ENCODE results near the gene GLI3.
A peak's percentile ranks its signal among the peaks of the same experiment; 100 is the strongest.

GLI3 gene

DNA sequence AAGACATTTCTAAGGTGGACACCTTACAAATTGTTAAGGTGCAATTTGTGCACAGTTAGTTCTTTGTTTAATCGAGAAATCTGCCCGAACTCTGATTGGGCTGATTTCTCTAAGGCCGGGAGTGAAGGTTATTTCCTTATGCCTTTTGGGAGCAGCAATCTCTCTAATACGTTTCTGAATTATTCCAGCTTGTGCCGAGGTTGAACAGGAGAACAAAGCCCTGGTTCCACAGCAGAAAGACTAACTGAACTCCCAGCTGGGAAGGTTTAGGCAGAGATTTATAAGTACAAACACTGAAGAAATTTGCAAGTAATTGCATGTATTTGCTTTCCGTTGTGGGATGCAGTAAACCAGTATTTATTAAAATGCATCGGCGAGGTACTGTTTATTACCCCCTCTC, 116.8 kb downstream of the GLI3 start:
- TF ChIP-seq SUZ12 (IDR thresholded peaks at IDR 0.05; ENCODE audit: extremely low read depth, insufficient read depth, insufficient read length) (no peak), YY1 (IDR thresholded peaks at IDR 0.05; ENCODE audit: insufficient read depth, insufficient read length) (no peak), ZNF274 (IDR thresholded peaks at IDR 0.05; ENCODE audit: low read depth, low read length) (no peak)
- H3K27me3 ChIP-seq (ENCODE audit: insufficient read depth, insufficient read length) = no peaks in the 10 kb centered on the region

DNA sequence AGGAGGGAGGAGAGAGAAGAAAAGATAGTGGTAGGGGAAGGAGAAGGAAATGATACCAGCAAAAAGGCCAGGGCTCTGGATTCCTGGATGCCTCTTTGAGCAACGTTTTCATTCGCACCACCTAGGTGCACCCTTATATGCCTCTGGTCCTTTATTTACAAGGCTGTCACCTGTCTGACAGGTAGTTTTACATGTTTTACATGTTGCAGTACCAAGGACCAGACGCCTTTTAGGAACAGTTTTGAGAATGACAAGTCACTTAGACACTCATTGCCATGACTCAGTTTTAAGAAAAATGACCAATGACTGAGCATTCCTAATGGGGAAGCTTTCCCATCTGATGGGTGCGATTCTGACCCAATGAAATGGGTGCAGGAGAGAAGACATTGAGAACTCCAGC, 119.8 kb downstream of the GLI3 start:
- Histone ChIP-seq H3K27me3 (ENCODE audit: insufficient read depth, insufficient read length) (no peaks in the 10 kb centered on the region), H3K36me3 (ENCODE audit: insufficient read depth, insufficient read length, low read length) (no peaks in the 10 kb centered on the region), H3K9ac (ENCODE audit: insufficient read length, low read depth) (no peak overlapping the region), H3K9me3 (ENCODE audit: insufficient read depth, low read length) (no peaks in the 10 kb centered on the region), H3K4me3 (ENCODE audit: insufficient read length, low read depth) (no peak overlapping the region), H3K4me1 (ENCODE audit: insufficient read depth, insufficient read length) (no peaks in the 10 kb centered on the region)
- TF ChIP-seq YY1 (IDR thresholded peaks at IDR 0.05; ENCODE audit: insufficient read depth, insufficient read length) = no peak
- TF ChIP-seq SUZ12 (IDR thresholded peaks at IDR 0.05; ENCODE audit: extremely low read depth, insufficient read depth, insufficient read length) = no peak
- no peak for TF ChIP-seq ZNF274 (IDR thresholded peaks at IDR 0.05; ENCODE audit: low read depth, low read length)
- no peak for DNase-seq (ENCODE audit: low read depth, low spot score)

More for the DNA sequence above, 116.8 kb downstream of the GLI3 start:
- Histone ChIP-seq H3K4me3 (ENCODE audit: insufficient read length, low read depth) (no peak overlapping the region), H3K9ac (ENCODE audit: insufficient read length, low read depth) (no peak overlapping the region), H3K36me3 (ENCODE audit: insufficient read depth, insufficient read length, low read length) (peaks cover 4% of the 10 kb centered on the region), H3K4me1 (ENCODE audit: insufficient read depth, insufficient read length) (no peaks in the 10 kb centered on the region), H3K9me3 (ENCODE audit: insufficient read depth, low read length) (no peaks in the 10 kb centered on the region)
- DNase-seq (ENCODE audit: low read depth, low spot score) = no peak

DNA sequence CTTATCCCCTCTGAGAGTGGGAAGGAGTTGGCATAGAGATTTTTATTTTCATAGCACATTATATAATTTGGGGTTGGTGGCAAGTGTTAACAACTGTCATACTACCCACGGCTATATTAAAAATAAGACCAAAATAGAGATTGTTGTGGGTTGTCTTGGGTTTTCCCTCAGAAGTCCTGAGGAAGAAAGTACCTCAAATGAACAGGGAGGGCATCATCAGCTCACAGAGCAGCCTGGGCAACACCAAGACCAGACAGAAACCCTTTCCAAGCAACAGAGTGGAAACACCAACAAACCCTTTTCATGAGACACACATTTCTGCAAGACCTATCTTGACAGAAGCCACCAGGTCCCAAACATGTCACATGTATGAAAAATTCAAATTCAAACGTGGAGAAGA, 121.2 kb downstream of the GLI3 start:
- Histone ChIP-seq H3K4me3 (ENCODE audit: insufficient read length, low read depth) (no peak overlapping the region), H3K27me3 (ENCODE audit: insufficient read depth, insufficient read length) (no peaks in the 10 kb centered on the region), H3K9me3 (ENCODE audit: insufficient read depth, low read length) (no peaks in the 10 kb centered on the region), H3K9ac (ENCODE audit: insufficient read length, low read depth) (no peak overlapping the region), H3K4me1 (ENCODE audit: insufficient read depth, insufficient read length) (no peaks in the 10 kb centered on the region), H3K36me3 (ENCODE audit: insufficient read depth, insufficient read length, low read length) (peaks cover 9% of the 10 kb centered on the region)
- no peak for DNase-seq (ENCODE audit: low read depth, low spot score)
- TF ChIP-seq ZNF274 (IDR thresholded peaks at IDR 0.05; ENCODE audit: low read depth, low read length) = no peak

DNA sequence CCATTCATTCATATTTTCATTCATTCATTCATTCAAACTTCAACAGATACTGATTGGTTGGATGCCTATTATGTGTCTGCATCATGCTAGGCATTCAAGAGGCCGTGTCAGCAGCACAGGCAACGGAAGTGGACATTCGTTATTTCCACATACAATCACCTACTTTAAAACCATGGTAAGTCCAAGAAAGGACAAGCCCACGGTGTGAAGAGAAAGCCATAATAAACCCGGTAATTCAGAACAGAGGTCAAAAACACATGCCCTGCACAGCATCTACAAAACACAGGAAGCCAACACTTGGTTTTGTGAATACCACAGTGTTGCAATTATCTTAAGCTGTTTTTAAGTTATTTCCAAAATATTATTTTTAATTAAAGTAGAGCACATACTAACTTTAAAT, 126.7 kb downstream of the GLI3 start:
- Histone ChIP-seq H3K27me3 (ENCODE audit: insufficient read depth, insufficient read length) (no peaks in the 10 kb centered on the region), H3K9ac (ENCODE audit: insufficient read length, low read depth) (no peak overlapping the region), H3K9me3 (ENCODE audit: insufficient read depth, low read length) (no peaks in the 10 kb centered on the region), H3K4me1 (ENCODE audit: insufficient read depth, insufficient read length) (peaks cover 13% of the 10 kb centered on the region), H3K36me3 (ENCODE audit: insufficient read depth, insufficient read length, low read length) (peaks cover 9% of the 10 kb centered on the region), H3K4me3 (ENCODE audit: insufficient read length, low read depth) (no peak overlapping the region)
- TF ChIP-seq SUZ12 (IDR thresholded peaks at IDR 0.05; ENCODE audit: extremely low read depth, insufficient read depth, insufficient read length) (no peak), ZNF274 (IDR thresholded peaks at IDR 0.05; ENCODE audit: low read depth, low read length) (no peak), YY1 (IDR thresholded peaks at IDR 0.05; ENCODE audit: insufficient read depth, insufficient read length) (no peak)
- no peak for DNase-seq (ENCODE audit: low read depth, low spot score)

DNA sequence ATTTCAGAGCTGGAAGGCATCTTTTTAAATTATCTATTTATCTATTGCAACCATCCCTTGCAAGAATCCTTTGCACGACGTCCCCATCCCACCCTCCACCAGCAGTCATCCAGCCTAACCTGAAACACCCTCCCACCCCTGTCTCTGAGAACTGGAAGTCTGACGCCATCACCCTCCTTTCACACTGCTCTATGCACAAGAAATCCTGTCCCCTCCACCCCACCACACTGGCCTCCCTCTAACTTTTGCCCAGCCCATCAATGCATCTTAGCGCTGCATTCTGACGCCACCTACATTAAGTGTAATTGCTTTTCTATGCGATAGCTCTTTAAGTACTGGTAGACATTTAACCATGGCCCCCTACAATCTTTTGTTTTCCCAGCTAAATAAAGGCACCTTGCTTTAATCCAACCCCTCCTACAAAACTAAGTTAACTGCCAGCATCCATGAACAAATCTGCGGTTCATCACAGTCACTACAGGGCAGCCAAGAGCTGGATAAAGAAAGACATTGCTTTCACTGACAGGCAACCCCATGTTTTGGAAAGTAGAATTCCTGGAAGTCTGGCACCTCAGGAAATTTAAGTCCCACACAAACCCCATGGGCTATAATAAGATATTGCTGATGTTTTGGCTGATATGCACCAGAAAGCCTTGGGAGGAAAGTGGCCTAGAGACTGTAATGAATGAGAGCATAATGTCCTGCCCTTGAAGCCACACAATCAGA, 128.0 kb downstream of the GLI3 start:
- Histone ChIP-seq H3K4me3 (ENCODE audit: insufficient read length, low read depth) (no peak overlapping the region), H3K27me3 (ENCODE audit: insufficient read depth, insufficient read length) (no peaks in the 10 kb centered on the region), H3K9ac (ENCODE audit: insufficient read length, low read depth) (no peak overlapping the region), H3K9me3 (ENCODE audit: insufficient read depth, low read length) (no peaks in the 10 kb centered on the region), H3K36me3 (ENCODE audit: insufficient read depth, insufficient read length, low read length) (peaks cover 9% of the 10 kb centered on the region), H3K4me1 (ENCODE audit: insufficient read depth, insufficient read length) (peaks cover 13% of the 10 kb centered on the region)
- no peak for DNase-seq (ENCODE audit: low read depth, low spot score)
- no peak for TF ChIP-seq ZNF274 (IDR thresholded peaks at IDR 0.05; ENCODE audit: low read depth, low read length)
- TF ChIP-seq YY1 (IDR thresholded peaks at IDR 0.05; ENCODE audit: insufficient read depth, insufficient read length) = no peak
- no peak for TF ChIP-seq SUZ12 (IDR thresholded peaks at IDR 0.05; ENCODE audit: extremely low read depth, insufficient read depth, insufficient read length)

DNA sequence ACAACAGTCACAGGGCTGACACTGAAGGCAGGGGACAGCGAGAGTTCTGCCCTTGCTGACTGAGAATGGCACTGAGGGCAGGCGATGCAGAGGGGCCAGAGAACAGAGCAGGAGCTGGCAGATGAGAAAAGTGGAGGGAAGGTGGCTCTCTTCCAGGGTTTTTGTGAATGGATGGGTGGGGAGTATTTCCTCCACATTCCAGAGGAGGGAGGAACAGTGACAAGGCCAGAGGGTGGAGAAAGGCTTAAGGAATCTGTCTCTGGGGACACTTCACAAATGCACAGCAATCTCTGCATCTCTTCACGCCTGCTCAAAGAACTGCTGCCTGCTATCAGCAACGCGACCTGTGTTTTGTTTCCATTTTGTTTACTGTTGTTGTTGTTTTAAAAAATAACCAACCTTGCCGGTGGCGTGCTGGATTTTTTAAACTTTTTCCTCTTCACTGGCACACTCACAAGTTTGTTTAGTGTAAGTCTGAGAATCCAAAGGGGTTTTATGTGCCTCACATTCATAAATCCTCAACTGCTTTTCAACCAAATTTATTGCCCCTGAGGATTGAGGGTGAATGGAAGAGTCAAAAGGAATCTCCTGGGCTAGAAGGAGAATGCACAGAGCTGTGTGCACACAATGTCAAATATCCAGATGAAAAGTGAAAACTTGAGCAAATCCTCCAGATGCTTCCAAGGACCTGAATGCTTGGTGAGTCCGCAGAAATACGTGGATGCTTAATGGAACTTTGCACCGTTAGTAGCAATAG, 129.3 kb downstream of the GLI3 start:
- DNase-seq (ENCODE audit: low read depth, low spot score) = peak; percentile 88
- peaks cover 14% of the 10 kb centered on the region for H3K36me3 ChIP-seq (ENCODE audit: insufficient read depth, insufficient read length, low read length)
- no peak overlapping the region for H3K4me3 ChIP-seq (ENCODE audit: insufficient read length, low read depth)

DNA sequence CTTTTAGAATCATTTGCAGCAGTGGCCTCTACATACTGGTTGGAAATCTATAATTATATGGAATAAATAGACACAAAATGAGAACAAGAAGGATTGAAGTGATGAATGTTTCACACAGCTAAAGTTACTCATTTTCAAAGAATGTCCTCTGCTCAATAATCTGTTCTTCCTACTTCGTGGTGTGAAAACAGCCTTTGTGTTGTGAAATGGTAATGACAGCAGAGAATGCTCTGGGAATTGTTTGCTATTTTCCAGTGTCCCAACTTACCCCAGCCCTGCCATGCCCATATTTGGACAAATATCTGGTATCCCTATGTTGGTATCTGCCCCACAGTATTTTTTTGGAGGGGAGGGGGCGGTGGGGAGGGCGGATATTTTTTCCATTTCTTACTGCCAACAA, 130.4 kb downstream of the GLI3 start:
- peaks cover 16% of the 10 kb centered on the region for H3K36me3 ChIP-seq (ENCODE audit: insufficient read depth, insufficient read length, low read length)
- no peak overlapping the region for H3K4me3 ChIP-seq (ENCODE audit: insufficient read length, low read depth)
- peaks cover 13% of the 10 kb centered on the region for H3K4me1 ChIP-seq (ENCODE audit: insufficient read depth, insufficient read length)
- DNase-seq (ENCODE audit: low read depth, low spot score) = no peak
- TF ChIP-seq SUZ12 (IDR thresholded peaks at IDR 0.05; ENCODE audit: extremely low read depth, insufficient read depth, insufficient read length) (no peak), ZNF274 (IDR thresholded peaks at IDR 0.05; ENCODE audit: low read depth, low read length) (no peak), YY1 (IDR thresholded peaks at IDR 0.05; ENCODE audit: insufficient read depth, insufficient read length) (no peak)
- no peaks in the 10 kb centered on the region for H3K9me3 ChIP-seq (ENCODE audit: insufficient read depth, low read length)
- no peaks in the 10 kb centered on the region for H3K27me3 ChIP-seq (ENCODE audit: insufficient read depth, insufficient read length)
- H3K9ac ChIP-seq (ENCODE audit: insufficient read length, low read depth) = no peak overlapping the region

More for the DNA sequence above, 129.3 kb downstream of the GLI3 start:
- Histone ChIP-seq H3K9me3 (ENCODE audit: insufficient read depth, low read length) (no peaks in the 10 kb centered on the region), H3K27me3 (ENCODE audit: insufficient read depth, insufficient read length) (no peaks in the 10 kb centered on the region), H3K9ac (ENCODE audit: insufficient read length, low read depth) (peak overlapping the region; percentile 24), H3K4me1 (ENCODE audit: insufficient read depth, insufficient read length) (peaks cover 13% of the 10 kb centered on the region)
- TF ChIP-seq SUZ12 (IDR thresholded peaks at IDR 0.05; ENCODE audit: extremely low read depth, insufficient read depth, insufficient read length) (no peak), YY1 (IDR thresholded peaks at IDR 0.05; ENCODE audit: insufficient read depth, insufficient read length) (no peak), ZNF274 (IDR thresholded peaks at IDR 0.05; ENCODE audit: low read depth, low read length) (no peak)
